ENCODE measurements around the gene IPO4.

IPO4 gene

DNA sequence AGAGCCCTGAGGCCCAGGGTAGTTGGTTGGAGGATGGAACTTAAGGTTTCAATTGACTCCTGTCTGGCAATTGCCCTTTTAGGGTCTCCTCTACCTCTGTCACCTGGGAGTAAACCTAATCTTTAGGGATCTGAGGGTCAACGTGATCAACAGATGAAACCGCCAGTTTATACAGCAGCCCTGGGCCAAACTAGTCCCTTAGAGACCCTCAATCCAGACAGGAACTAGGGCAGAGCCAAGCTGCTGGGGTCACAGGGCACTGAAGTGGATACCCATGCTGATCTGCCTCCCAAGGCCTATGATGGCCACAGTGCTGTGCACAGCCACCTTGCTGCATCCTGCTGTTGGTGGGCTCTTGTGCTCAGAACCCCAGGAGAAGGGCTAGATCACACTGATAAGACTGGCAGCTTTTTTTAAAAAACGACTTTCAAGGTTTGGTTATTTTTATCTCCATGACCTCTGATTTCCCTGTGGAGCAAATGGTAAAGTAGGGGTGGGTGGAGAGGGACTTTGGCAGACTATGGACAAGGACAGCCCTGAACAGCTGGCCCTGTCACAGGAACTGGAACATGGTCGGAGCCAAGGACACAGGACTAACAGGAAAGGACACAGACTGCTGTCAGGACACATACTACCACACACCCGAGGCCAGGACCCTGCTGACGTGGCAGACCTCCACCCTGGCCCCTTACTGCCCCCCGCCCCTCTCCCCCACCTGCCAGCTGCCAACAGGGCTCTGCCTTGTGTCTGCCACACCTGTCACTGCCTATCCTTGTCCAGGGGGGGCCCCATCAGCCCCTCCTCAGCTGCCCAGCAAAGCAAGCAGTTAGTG, 57.7 kb downstream of the IPO4 start:
- no peak for DNase-seq (ENCODE audit: low read depth, low spot score)
- TF ChIP-seq, protein P1, sequence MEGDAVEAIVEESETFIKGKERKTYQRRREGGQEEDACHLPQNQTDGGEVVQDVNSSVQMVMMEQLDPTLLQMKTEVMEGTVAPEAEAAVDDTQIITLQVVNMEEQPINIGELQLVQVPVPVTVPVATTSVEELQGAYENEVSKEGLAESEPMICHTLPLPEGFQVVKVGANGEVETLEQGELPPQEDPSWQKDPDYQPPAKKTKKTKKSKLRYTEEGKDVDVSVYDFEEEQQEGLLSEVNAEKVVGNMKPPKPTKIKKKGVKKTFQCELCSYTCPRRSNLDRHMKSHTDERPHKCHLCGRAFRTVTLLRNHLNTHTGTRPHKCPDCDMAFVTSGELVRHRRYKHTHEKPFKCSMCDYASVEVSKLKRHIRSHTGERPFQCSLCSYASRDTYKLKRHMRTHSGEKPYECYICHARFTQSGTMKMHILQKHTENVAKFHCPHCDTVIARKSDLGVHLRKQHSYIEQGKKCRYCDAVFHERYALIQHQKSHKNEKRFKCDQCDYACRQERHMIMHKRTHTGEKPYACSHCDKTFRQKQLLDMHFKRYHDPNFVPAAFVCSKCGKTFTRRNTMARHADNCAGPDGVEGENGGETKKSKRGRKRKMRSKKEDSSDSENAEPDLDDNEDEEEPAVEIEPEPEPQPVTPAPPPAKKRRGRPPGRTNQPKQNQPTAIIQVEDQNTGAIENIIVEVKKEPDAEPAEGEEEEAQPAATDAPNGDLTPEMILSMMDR (IDR thresholded peaks at IDR 0.05; ENCODE audit: low read depth, low read length), result no peak
- in situ Hi-C loops (cut with HindIII; ENCODE audit: low sequenced_read_pairs), result no loop called here
- H3K4me3 ChIP-seq (ENCODE audit: low read depth, low read length), result no peak overlapping the region

DNA sequence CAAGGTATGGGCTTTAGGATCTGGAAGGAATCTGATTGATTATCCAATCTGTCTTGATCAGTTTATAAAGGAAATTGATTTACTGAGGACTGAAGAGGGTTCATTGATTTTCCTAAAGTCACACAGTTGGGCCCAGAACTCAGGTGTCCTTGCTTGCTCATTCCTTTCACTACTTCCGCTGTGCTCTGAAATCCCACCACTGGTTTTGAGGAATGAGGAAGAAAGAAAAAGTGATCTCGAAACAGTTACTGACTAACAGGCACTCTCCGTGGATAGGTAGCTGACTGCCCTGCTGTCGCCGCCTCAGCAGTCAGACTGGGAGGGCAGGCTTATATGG, 58.3 kb downstream of the IPO4 start, which contains the start of gene FITM1:
Gene FITM1 (plus strand): TSS at position 280 of the 337 bp plus-strand sequence. CDS start 905 bp downstream, outside the sequence.
- TF ChIP-seq, protein P1 (IDR thresholded peaks at IDR 0.05; ENCODE audit: low read depth, low read length), result no peak
- no peak for DNase-seq (ENCODE audit: low read depth, low spot score)
- H3K4me3 ChIP-seq (ENCODE audit: low read depth, low read length), result no peak within 1 kb of the TSS
- in situ Hi-C loops (cut with HindIII; ENCODE audit: low sequenced_read_pairs), result no loop called here
